CD4-positive, alpha-beta T cell treated with Interleukin-6 at 100 ng/mL for 8 hours (primary cell): Measurements from ENCODE around the gene ZBTB11.
"Not testable (repeated sequence)": the region's sequence is repeated elsewhere in the genome, so short reads cannot be mapped to it uniquely, and the experiment has no call there.

ENCODE experiments used
- DNase-seq: peaks from one replicate; pipeline ENCODE4 v3.0.0-alpha.2; 2020; ENCODE audit warnings: mixed read lengths, low spot score

The ZBTB11 gene

DNA sequence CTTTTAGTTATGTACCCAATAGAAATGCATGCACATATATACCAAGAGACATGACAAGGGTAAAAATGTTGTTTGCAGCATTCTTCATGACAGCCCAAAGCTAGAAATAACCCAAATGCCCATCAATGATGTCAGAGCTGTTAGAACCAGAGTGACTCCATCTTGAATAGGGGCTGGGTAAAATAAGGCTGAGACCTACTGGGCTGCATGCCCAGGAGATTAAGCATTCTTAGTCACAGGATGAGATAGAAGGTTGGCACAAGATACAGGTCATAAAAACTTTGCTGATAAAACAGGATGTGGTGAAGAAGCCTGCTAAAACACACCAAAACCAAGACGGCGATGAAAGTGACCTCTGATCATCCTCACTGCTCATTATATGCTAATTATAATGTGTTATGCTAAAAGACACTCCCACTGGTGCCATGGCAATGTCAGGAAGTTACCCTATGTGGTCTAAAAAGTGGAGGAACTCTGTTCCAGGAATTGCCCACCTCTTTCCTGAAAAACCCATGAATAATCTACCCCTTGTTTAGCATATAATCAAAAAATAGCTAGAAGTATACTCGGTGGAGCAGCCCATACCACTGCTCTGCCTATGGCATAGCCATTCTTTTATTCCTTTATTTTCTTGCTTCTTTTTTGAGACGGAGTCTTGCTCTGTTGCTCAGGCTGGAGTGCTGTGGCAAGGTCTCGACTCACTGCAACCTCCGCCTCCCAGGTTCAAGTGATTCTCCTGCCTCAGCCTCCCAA is 32.9 kb downstream of the ZBTB11 start:
- DNase-seq: peak; percentile 47

DNA sequence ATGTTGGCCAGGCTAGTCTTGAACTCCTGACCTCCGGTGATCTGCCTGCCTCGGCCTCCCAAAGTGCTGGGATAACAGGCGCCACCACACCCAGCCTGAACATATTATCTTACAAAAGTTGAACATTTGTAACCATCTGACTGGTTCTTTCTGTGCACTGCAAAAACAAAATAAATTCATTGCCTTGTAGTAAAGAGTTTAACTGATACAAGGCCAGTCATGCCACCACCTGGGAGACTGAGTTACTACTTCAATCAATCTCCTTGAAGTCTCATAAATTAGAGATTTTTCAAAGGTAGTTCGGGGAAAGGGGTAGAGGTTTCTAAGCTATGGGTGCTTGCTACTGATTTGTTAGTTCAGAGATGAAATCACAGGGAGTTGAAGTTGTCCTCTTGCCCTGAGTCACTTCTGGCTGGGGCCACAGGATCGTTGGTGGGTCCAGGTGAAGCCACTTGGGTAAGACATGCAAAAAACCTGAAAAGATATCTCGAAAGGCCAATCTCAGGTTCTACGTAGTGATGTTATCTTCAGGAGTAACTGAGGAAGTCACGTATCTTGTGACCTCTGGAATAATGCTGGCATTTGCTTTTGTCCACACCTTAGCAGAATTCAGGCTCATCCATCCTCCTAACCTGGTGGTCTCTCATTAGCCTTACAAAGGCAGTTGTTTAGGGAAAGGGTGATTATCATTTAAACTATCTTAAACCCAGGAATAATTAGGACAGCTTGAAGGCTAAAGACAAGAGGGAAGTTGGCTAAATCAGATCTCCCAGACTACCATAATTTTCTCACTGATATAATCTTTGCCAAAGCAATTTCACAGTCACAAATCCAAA is 33.7 kb downstream of the ZBTB11 start:
- no peak for DNase-seq

DNA sequence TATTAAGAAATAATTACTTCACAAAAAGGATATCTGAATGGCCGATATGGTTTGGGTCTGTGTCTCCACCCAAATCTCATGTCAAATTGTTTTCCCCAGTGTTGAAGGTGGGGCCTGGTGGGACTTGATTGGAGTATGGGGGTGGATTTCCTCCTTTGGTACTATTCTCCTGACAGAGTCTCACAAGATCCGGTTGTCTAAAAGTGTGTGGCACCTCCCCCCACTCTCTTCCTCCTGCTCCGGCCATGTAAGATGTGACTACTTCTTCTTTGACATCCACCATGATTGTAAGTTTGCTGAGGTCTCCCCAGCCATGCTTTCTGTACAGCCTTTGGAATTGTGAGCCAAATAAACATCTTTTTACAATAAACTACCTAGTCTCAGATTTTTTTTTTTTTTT is 34.5 kb downstream of the ZBTB11 start:
- no peak for DNase-seq

DNA sequence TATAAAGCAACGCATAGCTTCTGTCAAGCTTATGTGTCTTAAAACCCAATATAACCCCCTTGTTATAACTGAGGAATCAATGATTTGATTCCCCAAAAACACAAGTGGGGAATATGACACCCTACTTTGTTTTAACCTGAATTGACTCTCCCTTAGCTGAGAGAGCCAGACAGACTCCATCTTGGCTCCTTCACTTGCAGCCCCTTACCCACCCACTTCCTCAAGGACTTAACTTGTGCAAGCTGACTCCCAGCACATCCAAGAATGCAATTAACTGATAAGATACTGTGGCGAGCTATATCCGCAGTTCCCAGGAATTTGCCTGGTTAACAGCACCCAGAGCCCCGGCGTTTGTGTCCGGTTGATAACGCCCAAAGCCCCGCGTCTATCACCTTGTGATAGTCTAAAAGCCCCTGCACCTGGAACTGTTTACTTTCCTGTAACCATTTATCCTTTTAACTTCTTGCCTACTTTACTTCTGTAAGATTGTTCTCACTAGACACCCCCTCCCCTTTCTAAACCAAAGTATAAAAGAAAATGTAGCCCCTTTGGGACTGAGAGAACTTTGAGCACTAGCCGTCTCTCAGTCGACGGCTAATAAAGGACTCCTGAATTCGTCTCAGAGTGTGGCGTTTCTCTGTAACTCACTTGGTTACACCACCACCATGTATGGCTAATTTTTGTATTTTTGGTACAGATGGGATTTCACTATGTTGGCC is 35.4 kb downstream of the ZBTB11 start:
- DNase-seq: not testable (repeated sequence)

DNA sequence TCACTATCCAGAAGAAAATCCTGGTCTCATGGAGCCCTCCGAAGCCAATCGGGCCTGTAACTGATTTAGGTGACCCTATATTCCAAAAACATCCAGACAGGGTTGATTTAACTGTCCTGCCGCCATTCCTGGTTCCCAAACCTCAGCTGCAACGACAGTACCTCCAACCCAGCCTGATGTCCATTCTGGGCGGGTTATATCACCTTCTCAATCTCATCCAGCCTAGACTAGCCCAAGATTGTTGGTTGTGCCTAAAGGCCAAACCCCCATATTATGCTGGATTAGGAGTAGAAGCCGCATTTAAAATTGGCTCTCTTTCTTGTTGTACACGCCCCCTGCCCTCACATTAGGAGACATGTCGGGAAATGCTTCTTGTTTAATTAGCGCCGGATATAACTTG is 36.7 kb downstream of the ZBTB11 start:
- no peak for DNase-seq

DNA sequence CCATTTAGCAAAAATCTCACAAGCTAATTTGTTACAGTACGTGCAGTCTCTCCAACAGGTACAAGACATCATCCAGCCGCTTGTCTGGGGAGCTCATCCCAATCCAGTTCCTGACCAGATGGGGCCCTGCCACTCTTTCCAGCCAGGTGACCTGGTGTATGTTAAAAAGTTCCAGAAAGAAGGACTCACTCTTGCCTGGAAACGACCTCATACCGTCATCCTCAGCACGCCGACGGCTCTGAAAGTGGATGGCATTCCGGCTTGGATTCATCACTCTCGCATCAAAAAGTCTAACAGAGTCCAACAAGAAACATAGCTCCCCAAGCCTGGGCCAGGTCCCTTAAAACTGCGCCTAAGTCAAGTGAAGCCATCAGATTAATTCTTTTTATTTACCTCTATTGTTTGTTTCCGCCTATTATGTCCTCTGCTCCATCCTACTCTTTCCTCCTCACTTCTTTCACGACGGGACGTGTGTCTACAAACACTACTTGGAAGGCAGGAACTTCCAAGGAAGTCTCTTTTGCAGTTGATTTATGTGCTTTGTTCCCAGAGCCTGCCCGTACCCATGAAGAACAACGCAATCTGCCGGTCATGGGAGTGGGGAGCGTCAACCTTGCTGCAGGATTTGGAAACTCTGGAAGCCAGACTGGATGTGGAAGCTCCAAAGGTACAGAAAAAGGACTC is 37.5 kb downstream of the ZBTB11 start:
- no peak for DNase-seq

DNA sequence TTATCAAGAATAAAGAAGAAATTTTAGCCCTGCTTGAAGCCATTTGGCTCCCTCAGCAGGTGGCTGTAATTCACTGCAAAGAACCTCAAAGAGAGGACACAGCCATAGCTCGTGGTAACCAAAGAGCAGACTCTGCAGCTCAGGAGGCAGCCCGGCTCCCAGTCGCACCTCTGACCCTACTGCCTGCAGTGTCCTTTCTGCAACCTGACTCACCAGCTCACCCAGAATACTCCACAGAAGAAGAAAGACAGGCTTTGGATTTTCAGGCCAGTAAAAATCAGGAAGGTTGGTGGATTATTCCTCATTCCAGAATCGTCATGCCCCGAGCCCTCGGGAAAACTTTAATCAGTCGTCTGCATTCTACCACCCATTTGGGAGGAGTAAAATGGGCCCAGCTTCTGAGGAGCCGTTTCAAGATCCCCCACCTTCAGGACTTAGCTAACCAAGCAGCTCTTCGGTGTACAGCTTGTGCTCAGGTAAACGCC is 38.6 kb downstream of the ZBTB11 start:
- DNase-seq: no peak

DNA sequence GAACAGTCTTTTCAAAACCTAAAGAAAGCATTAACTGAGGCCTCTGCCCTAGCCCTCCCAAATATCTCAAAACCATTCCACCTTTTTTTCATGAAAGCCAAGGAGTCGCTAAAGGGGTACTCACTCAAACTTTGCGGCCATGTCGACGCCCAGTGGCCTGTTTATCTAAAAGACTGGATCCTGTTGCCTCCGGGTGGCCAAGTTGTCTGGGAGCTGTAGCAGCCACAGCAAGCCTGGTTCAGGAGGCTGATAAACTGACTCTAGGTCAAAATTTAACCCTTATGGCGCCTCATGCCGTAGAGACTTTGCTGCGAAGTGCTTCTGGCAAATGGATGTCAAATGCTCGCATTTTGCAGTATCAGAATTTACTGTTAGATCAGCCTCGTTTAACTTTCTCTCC is 39.5 kb downstream of the ZBTB11 start:
- DNase-seq: no peak

DNA sequence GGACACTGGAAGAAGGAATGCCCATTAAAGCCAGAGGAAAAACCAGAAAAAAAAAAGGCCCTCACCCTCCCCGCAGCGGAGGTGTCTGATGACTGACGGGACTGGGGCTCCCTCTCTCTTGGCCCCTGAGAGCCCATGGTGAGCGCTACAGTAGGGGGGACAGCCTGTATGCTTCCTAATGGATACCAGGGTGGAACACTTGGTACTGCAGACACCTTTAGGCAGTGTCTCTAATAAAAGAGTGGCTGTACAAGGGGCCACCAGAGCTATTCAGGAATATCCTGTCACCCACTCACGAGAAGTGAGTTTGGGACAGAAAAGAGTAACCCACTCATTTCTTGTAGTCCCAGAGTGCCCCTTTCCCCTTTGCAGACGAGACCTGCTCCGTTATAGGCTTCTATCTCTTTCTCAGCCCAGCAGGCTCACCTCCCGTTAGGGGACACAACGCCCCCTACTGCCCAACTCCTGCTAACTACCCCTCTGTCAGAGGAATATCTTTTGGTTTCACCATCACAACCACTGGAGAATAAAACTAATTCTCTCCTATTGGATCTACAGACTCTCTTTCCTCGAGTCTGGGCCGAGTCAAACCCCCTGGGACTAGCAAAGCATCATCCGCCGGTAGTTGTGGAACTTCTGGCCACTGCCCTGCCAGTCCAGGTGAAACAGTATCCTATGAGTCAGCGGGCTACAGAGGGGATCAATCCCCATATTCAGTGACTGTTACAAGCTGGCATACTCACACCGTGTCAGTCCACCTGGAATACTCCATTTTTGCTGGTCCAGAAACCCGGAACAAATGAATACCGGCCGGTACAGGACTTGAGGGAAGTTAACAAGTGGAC is 40.8 kb downstream of the ZBTB11 start:
- peak; percentile 55 for DNase-seq

DNA sequence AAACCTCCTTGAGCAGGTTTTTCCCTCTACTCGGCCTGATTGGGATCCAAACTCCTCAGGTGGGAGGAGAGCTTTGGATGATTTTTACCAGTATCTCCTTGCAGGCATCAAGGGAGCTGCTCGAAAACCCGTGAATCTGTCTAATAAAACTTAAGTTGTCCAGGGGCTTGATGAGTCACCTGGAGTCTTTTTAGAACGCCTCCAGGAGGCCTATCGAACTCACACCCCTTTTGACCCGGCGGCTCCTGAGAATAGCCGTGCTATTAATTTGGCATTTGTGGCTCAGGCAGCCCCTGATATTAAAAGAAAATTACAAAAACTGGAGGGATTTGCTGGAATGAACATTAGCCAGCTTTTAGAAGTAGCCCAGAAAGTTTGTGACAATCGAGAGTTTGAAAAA is 41.6 kb downstream of the ZBTB11 start:
- DNase-seq: no peak

DNA sequence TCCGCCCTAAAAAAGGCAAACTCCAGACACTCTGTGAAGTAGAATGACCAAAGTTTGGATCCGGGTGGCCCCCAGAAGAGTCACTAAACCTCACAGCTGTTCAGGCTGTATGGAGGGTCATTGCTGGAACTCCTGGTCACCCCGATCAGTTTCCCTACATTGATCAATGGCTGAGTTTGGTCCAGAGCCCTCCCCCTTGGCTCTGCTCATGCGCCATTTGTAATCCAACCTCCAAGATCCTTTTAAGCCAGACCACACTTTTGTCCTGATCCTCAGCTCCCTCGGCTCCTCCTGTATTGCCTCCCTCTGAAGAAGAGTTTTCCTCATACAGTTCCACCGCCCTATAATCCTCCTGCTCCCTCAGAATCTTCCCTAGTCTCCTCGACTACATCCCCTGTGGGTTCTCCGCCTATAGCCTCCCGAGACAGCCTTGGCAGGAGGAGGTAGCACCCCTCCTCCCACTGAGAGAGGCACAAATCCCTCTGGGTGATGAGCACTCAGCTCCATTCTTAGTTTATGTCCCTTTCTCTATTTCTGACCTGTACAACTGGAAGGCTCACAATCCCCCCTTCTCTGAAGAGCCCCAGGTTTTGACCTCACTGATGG is 42.2 kb downstream of the ZBTB11 start:
- no peak for DNase-seq

DNA sequence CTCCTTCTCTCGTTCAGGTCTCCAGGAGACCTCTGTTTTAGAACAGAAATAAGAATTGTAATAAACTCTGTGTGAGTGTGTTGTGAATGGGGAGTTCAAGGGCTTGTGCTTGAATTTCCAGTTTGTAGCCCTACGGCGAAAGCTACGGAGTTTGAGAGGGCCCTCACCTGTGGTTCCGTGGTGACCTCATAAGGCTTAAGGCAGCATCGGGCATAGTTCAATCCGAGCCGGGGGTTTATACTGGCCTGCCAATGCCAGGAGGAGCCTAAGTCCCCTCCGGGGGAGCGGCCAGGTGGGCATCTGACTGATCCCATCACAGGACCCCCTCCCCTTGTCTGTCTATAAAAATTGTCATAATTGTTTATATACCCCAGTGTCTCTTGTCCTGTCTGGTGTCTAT is 43.7 kb downstream of the ZBTB11 start:
- no peak for DNase-seq

DNA sequence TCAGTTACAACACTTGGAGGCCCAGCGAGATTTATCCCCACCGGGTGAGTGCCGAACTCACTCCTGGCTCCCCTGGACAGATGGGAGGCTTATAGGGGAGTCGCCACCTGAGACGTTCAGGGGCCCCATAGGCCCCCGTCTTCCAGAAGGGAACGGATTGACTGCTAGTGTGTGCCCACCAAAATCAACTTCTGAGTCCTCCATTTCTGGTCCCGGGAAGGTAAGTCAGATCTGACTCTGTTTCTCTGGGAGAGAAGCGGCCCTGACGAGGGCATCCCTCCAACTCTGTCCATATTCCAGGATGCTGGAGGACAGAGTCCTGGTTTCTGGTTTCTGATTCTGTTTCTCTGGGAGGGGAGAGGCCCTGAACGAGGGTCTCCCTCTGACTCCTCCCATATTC is 44.3 kb downstream of the ZBTB11 start:
- DNase-seq: no peak

DNA sequence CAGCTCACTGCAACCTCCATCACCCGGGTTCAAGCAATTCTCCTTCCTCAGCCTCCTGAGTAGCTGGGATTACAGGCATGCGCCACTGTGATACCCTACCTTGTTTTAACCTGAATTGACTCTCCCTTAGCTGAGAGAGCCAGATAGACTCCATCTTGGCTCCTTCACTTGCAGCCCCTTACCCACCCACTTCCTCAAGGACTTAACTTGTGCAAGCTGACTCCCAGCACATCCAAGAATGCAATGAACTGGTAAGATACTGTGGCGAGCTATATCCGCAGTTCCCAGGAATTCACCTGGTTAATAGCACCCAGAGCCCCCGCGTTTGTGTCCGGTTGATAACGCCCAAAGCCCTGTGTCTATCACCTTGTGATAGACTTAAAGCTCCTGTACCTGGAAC is 45.0 kb downstream of the ZBTB11 start:
- not testable (repeated sequence) for DNase-seq

DNA sequence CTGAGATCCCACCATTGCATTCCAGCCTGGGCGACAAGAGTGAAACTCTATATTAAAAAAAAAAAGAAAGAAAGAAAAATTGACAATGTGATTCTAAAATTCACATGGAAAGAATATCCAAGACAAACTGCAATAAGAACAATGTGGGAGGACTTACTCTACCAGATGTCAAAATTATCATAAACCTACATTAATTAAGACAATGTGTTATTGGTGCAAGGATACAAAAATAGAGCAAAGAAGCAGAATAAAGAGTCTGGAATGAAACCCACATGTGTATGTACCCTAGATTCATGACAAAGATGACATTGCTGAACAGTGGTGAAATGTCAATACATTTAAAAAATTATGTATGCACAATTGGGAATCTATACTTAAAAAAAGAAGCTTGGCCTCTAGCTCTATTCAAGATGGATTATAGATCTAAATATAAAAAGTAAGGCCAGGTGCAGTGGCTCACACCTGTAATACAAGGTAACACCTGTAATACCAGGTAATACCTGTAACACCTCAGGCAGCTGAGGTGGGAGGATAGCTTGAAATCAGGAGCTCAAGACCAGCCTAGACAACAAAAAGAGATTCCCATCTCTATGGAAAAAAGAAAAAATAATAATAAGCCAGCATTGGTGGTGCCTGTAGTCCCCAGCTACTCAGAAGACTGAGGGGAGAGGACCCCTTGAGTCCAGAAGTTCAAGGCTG is 45.7 kb downstream of the ZBTB11 start:
- DNase-seq: no peak

DNA sequence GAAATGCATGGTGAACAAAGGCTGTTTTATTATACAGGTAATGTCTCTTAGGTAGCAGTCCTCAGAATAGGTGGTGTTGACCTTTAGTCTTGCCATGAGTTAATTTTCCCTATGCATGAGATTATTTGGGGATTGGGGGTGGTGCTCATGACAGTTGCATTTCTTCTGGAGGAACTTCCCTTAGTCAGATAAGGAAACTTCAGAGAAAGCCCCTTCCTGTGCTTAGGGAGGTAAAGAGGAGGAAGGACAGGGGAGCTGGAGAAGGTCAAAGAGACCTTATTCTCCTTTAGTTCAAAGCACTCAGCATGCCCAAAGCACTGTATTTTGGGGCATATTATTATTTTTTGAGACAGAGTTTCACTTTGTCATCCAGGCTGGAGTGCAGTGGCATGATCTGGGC is 47.7 kb downstream of the ZBTB11 start:
- DNase-seq: no peak

DNA sequence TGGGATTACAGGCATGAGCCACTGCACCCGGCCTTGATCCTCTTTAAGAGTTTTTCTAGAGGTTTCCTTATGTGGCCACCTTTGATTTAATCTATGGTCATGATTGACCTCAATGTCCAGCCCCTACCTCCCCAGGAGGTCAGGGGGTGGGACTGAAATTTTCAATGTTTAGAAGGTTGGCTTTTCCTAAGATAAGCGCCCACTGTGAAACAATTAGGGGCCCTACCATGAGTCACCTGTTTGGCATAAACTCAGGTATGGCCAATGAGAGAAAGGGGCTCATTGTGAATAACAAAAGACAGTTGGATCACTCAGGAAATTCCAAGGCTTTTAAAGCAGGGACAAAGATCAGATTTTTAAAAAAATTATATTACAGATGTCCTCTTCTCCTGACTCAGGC is 51.1 kb downstream of the ZBTB11 start:
- no peak for DNase-seq

DNA sequence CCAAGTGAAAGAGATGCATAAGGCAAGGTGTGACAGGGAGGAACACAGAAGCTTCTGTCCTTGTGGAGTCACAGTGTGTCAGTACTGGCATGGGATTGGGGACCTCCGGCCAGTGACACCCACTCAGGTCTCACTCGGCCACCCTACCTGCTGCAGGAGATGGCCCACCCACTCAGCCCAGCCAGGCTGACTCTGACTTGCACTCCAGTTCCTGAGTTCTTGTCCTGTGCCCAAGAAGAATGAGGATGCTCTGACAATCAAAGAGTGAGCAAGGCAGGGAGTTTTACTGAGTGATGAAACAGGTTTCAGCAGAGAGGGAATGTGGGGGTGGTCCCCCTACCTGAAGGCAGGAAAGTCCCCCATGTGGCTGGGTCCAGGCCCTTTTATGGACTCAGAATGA is 52.1 kb downstream of the ZBTB11 start:
- no peak for DNase-seq

DNA sequence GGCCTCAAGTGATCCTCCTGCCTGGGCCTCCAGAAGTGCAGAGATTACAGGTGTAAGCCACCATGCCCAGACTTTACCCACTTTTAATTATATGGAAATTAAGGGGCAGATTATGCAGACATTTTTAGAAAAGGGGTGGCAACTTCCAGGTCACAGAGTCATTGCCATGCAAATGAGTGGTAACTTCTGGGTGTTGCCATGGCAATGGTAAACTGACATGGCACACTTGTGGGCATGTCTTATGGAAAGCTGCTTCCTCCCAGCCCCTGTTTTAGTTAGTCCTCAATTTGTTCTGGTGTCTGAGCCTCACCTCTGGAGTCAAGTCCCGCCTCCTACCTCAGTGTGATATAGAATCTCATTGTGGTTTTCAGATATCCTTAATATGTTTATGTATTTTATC is 53.3 kb downstream of the ZBTB11 start:
- DNase-seq: no peak

DNA sequence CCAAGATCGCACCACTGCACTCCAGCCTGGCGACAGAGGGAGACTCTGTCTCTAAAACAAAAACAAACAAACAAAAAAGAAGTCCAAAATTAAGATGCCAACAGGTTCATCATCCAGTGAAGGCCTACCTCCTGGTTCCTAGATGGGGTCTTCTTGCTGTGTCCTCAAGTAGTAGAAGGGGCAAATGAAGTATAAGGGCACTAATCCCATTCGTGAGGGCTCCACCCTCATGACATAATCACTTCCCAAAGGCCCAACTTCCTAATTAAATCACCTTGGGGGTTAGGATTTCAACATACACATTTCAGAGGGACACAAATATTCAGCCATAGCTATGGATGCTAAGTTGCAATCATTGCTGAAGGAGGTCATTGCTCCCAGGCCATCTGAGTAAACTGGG is 57.2 kb downstream of the ZBTB11 start:
- no peak for DNase-seq
